T-helper 17 cell (primary cell): ENCODE results near the gene AHSP. TPM values are rescaled to one million over a fixed set of nuclear protein-coding genes. Genes with fewer than 3 reads are reported as not detected.
A peak's percentile ranks its signal among the peaks of the same experiment; 100 is the strongest.
"Not testable (repeated sequence)": the region's sequence is repeated elsewhere in the genome, so short reads cannot be mapped to it uniquely, and the experiment has no call there.

ENCODE experiments used
- ATAC-seq: fragments of 150-1000 bp; cut with Tn5 transposase; 2 replicates; pipeline ENCODE4 v1.10.0; 2021; ENCODE audit warnings: mild to moderate bottlenecking, moderate library complexity
- DNase-seq, 3 donors: peaks; one replicate each; pipeline versions ENCODE4 v3.0.0 to v3.0.0-alpha.2; 2020 to 2021
- H3K9me3 ChIP-seq: one replicate; pipeline ENCODE4 v1.7.0; 2013; ENCODE audit warnings: low read length, mild to moderate bottlenecking; ENCODE audit not compliant: control insufficient read depth, poor library complexity, severe bottlenecking
- H3K27ac Mint-ChIP-seq: one replicate; pipeline ENCODE4 v1.8.0; 2022; ENCODE audit warnings: mild to moderate bottlenecking, moderate library complexity, mixed read lengths
- H3K27me3 Mint-ChIP-seq: one replicate; pipeline ENCODE4 v1.8.0; 2022; ENCODE audit warnings: mixed read lengths
- H3K36me3 Mint-ChIP-seq: one replicate; pipeline ENCODE4 v1.8.0; 2022; ENCODE audit warnings: low read depth, mixed read lengths
- H3K4me1 Mint-ChIP-seq: one replicate; pipeline ENCODE4 v1.8.0; 2022; ENCODE audit warnings: mild to moderate bottlenecking, mixed read lengths
- H3K4me3 Mint-ChIP-seq: one replicate; pipeline ENCODE4 v1.8.0; 2022; ENCODE audit warnings: mild to moderate bottlenecking, moderate library complexity, mixed read lengths
- total RNA-seq, 4 donors: library from RNA in 2 of 4; stranded (reverse) in 2 of 4; gene quantifications; one replicate each; pipeline ENCODE4 v1.2.3 and lab custom pipeline; 2022 to 2026

The AHSP gene
- total RNA-seq, 2 donors from 2014 or later, result not detected

GRCh38 chr16:31489298-31489564 lies 38.5 kb upstream of the AHSP start:
- peak overlapping the region; percentile 71 for H3K27ac Mint-ChIP-seq
- DNase-seq (no peak), ATAC-seq (no peak)
- peaks cover 8% of the 10 kb centered on the region for H3K4me1 Mint-ChIP-seq
- no peaks in the 10 kb centered on the region for H3K9me3 ChIP-seq
- H3K27me3 Mint-ChIP-seq, result no peaks in the 10 kb centered on the region
- H3K4me3 Mint-ChIP-seq, result peak overlapping the region; percentile 66
- H3K36me3 Mint-ChIP-seq, result peaks cover 6% of the 10 kb centered on the region

GRCh38 chr16:31489616-31490584 lies 37.8 kb upstream of the AHSP start:
- peak overlapping the region; percentile 66 for H3K4me3 Mint-ChIP-seq
- H3K9me3 ChIP-seq, result no peaks in the 10 kb centered on the region

DNA sequence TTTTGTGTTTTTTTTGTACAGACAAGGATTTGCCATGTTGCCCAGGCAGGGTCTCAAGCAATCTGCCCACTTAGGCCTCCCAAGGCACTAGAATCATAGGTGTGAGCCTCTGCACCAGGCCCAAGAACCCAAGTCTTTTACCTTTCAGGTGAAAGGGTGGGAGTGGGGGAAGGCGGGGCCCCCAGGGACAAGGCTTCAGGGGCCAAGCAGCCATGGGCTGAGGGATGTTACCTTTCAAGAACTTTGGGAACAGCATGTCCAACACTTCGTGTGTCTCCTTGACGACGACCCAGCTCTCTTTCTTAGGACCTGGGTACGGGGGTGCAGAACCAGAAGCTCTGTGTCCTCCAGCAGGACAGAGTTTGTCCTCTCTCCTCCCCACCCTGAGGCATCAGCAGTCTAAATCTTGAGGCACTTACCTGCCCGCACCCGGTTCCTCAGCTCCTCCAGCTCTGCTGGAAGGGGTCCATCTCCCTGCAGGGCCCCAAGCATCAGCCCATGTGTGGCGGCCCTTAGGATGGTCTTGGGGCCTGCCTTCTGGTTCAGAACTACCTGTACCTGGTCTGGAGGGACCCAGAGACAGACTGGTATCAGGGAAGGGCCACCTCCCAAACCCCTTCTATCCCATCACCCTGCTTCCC lies 35.8 kb upstream of the AHSP start:
- no peaks in the 10 kb centered on the region for H3K9me3 ChIP-seq
- Mint-ChIP-seq H3K4me1 (peaks cover 8% of the 10 kb centered on the region), H3K27me3 (no peaks in the 10 kb centered on the region), H3K36me3 (peaks cover 6% of the 10 kb centered on the region), H3K4me3 (no peak overlapping the region), H3K27ac (no peak overlapping the region)
- DNase-seq (no peak), ATAC-seq (no peak)

More at GRCh38 chr16:31489616-31490584, 37.8 kb upstream of the AHSP start:
- no peak for ATAC-seq
- no peaks in the 10 kb centered on the region for H3K27me3 Mint-ChIP-seq
- no peak for DNase-seq
- peak overlapping the region; percentile 71 for H3K27ac Mint-ChIP-seq
- peaks cover 8% of the 10 kb centered on the region for H3K4me1 Mint-ChIP-seq
- peaks cover 6% of the 10 kb centered on the region for H3K36me3 Mint-ChIP-seq

DNA sequence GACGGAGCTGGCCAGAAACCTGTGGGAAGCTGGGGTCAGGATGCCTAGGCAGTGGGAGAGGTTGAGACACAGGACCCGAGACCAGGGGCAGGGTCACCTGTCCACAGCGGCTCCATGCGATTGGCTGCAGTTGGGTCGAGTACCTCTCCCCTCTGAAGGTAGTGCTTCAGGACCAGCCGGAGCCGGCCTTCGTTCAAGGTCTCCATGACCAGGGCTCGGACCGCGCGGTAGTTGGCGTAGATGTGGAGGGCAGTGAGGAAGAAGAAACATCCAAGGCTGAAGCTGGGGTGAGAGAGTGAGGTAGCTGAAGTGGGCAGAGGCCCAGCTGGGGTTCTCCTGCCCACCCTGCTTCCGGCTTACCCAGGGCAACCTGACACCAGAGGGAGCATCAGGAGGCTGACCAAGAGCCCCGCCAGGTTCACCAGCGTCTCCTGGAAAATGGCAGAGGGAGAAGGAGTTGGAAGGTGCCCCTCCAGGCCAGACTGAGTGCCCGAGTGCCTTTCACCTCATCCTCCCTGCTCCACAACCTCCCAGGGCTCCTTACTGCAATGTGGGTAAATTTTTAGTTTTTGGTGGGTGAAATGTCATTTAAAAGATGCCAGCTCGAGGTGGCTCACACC lies 34.1 kb upstream of the AHSP start:
- H3K36me3 Mint-ChIP-seq, result peaks cover 13% of the 10 kb centered on the region
- DNase-seq (no peak), ATAC-seq (no peak)
- no peaks in the 10 kb centered on the region for H3K9me3 ChIP-seq
- H3K4me1 Mint-ChIP-seq, result peaks cover 11% of the 10 kb centered on the region
- H3K27ac Mint-ChIP-seq, result no peak overlapping the region
- H3K4me3 Mint-ChIP-seq, result no peak overlapping the region
- no peaks in the 10 kb centered on the region for H3K27me3 Mint-ChIP-seq

- H3K4me3 Mint-ChIP-seq, result no peak overlapping the region
- no peaks in the 10 kb centered on the region for H3K9me3 ChIP-seq
- DNase-seq (no peak), ATAC-seq (no peak)
- no peak overlapping the region for H3K27ac Mint-ChIP-seq
- peaks cover 10% of the 10 kb centered on the region for H3K4me1 Mint-ChIP-seq
- peaks cover 13% of the 10 kb centered on the region for H3K36me3 Mint-ChIP-seq
- no peaks in the 10 kb centered on the region for H3K27me3 Mint-ChIP-seq
Measured at GRCh38 chr16:31496670-31497069, 31.0 kb upstream of the AHSP start.

GRCh38 chr16:31498493-31498892 lies 29.2 kb upstream of the AHSP start:
- DNase-seq (no peak), ATAC-seq (no peak)
- H3K9me3 ChIP-seq, result no peaks in the 10 kb centered on the region
- peaks cover 8% of the 10 kb centered on the region for H3K4me1 Mint-ChIP-seq
- H3K4me3 Mint-ChIP-seq, result no peak overlapping the region
- no peaks in the 10 kb centered on the region for H3K27me3 Mint-ChIP-seq
- H3K36me3 Mint-ChIP-seq, result peaks cover 8% of the 10 kb centered on the region
- H3K27ac Mint-ChIP-seq, result no peak overlapping the region

DNA sequence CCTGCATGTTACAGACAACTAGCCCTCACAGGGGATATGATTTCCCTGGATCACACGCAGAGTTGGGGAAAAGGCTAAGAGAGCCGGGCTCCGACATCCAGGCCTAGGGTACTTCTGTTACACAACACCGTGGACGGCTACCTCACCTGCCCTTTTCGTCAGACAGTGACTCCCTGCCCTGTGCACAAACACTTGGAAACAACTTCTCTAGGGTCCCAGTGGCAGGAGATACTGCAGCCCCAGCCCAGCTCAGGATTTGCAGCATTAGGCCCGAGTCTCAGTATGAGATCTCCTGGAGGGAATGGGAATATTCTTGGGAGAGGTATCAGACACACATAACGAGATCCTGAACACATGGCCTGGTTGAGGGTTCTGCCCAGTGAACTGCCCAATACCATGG lies 27.8 kb upstream of the AHSP start:
- ATAC-seq (no peak), DNase-seq (no peak)
- Mint-ChIP-seq H3K36me3 (peaks cover 7% of the 10 kb centered on the region), H3K4me3 (no peak overlapping the region), H3K27me3 (no peaks in the 10 kb centered on the region), H3K4me1 (peaks cover 8% of the 10 kb centered on the region), H3K27ac (no peak overlapping the region)
- no peaks in the 10 kb centered on the region for H3K9me3 ChIP-seq

DNA sequence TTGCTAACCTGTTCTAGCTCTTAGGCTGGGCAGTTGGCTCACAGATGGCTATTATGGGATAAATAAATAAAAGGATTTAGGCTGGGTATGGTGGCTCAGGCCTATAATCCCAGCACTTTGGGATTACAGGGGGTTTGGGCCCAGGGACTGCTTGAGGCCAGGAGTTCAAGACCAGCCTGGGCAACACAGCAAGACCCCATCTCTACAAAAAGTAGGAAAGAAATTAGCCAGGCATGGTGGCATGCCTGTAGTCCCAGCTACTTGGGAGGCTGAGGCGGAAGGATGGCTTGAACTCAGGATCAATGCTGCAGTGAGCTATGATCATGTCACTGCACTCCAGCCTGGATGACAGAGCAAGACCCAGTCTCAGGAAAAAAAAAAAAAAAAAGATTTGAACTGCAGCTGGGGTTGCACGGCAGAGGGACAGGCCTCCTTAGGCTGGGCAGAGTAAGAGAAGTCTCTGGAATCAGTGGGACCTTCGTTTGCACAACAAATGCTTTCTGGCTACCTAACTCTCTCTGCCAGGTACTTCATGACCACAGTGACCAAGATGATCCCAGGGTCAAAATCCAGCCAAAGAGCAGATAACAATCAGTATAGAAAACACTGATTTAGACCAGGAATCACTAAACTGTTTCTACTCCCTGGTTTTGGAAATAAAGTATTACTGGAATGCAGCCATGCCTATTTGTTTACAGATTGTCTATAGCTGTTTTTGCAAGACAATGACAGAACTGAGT lies 26.3 kb upstream of the AHSP start:
- Mint-ChIP-seq H3K27ac (no peak overlapping the region), H3K4me1 (peaks cover 17% of the 10 kb centered on the region), H3K36me3 (peaks cover 10% of the 10 kb centered on the region), H3K27me3 (no peaks in the 10 kb centered on the region), H3K4me3 (no peak overlapping the region)
- H3K9me3 ChIP-seq, result no peaks in the 10 kb centered on the region
- DNase-seq, result no peak
- ATAC-seq, result no peak

- no peak for ATAC-seq
- no peak overlapping the region for H3K27ac Mint-ChIP-seq
- H3K9me3 ChIP-seq, result no peaks in the 10 kb centered on the region
- H3K36me3 Mint-ChIP-seq, result peaks cover 10% of the 10 kb centered on the region
- H3K4me1 Mint-ChIP-seq, result peaks cover 18% of the 10 kb centered on the region
- H3K4me3 Mint-ChIP-seq, result no peak overlapping the region
- DNase-seq, result no peak
- H3K27me3 Mint-ChIP-seq, result no peaks in the 10 kb centered on the region
Measured at GRCh38 chr16:31501966-31502348, 25.7 kb upstream of the AHSP start.

GRCh38 chr16:31502981-31503380 lies 24.7 kb upstream of the AHSP start:
- Mint-ChIP-seq H3K27ac (no peak overlapping the region), H3K4me1 (peaks cover 20% of the 10 kb centered on the region), H3K27me3 (no peaks in the 10 kb centered on the region), H3K4me3 (no peak overlapping the region), H3K36me3 (peaks cover 5% of the 10 kb centered on the region)
- H3K9me3 ChIP-seq, result no peaks in the 10 kb centered on the region
- ATAC-seq, result no peak
- no peak for DNase-seq

DNA sequence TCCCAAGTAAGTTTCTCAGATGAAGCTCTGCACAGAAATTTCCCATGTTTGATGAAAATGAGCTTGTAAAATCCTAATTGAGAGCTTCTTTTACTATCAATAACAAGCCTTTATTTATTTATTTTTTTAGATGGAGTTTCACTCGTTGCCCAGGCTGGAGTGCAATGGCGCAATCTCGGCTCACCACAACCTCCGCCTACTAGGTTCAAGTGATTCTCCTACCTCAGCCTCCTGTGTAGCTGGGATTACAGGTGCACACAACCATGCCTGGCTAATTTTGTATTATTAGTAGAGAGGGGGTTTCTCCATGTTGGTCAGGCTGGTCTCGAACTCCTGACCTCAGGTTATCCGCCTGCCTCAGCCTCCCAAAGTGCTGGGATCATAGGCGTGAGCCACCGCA lies 24.1 kb upstream of the AHSP start:
- H3K9me3 ChIP-seq, ATAC-seq, H3K4me3 Mint-ChIP-seq, H3K36me3 Mint-ChIP-seq, DNase-seq, H3K27ac Mint-ChIP-seq, H3K27me3 Mint-ChIP-seq: not testable (repeated sequence)
- H3K4me1 Mint-ChIP-seq, result peaks cover 19% of the 10 kb centered on the region

GRCh38 chr16:31504159-31504558 lies 23.5 kb upstream of the AHSP start:
- no peak for DNase-seq
- Mint-ChIP-seq H3K27me3 (no peaks in the 10 kb centered on the region), H3K36me3 (peaks cover 4% of the 10 kb centered on the region), H3K4me3 (no peak overlapping the region), H3K27ac (peak overlapping the region; percentile 75), H3K4me1 (peaks cover 25% of the 10 kb centered on the region)
- ATAC-seq, result no peak
- H3K9me3 ChIP-seq, result no peaks in the 10 kb centered on the region

DNA sequence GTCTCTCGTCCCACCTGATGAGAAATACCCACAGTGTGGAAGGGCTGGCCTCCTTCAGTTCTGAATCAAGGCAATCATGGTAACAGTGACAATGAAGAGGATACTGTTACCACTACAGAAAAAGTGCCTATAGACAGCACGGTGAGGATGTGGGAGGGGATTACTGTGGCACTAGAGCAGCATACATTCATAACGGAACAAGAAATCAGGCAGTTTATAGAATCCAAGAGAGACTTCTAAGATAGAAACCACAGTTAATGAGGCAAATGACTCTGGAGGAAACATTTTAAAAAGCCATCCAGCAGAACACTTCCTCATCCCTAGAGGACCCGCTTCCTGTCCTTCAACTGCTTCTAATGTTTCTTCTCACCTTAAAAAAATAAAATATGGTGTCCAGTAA lies 22.2 kb upstream of the AHSP start:
- ATAC-seq, result no peak
- peaks cover 28% of the 10 kb centered on the region for H3K4me1 Mint-ChIP-seq
- H3K9me3 ChIP-seq, result no peaks in the 10 kb centered on the region
- H3K27ac Mint-ChIP-seq, result peak overlapping the region; percentile 75
- H3K4me3 Mint-ChIP-seq, result no peak overlapping the region
- H3K27me3 Mint-ChIP-seq, result no peaks in the 10 kb centered on the region
- no peak for DNase-seq
- peaks cover 4% of the 10 kb centered on the region for H3K36me3 Mint-ChIP-seq
